ENCODE data around the gene CAMSAP2. TPM values are rescaled to one million over a fixed set of nuclear protein-coding genes. Genes with fewer than 3 reads are reported as not detected.

The CAMSAP2 gene
- polyA plus RNA-seq, 1 donor (not counting 4 experiments of a cell fraction or from before 2014, with no cell fraction given): 47.8 TPM

DNA sequence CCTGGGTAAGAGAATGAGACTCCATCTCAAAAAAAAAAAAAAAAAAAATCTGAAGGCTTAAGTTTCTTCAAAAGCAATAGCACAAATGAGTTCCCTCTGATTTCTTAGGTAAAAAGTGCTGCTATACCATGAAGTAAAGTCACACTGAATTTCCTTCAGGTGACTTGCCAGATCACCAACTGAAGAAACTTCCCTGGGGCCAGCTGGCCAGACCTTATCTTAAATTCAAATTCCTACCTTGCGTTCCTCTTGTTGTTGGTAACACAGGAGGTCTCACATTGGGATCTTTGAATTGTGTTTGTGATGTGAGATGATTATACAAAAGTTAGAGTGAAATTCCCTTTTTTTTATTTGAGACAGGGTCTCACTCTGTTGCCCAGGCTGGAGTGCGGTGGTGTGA, 167.8 kb downstream of the CAMSAP2 start:
- dilution Hi-C loops (cut with MboI; ENCODE audit: extremely low pct_ligation_motif_present, low sequenced_read_pairs): no loop called here
- peaks cover 34 to 36% of the 10 kb centered on the region in 2 experiments for H3K36me3 ChIP-seq (ENCODE audit: control insufficient read depth in 2 of 2, extremely low read depth in 1 of 2, insufficient read depth in 2 of 2, low read length in 2 of 2)
- no peak for FAIRE-seq

DNA sequence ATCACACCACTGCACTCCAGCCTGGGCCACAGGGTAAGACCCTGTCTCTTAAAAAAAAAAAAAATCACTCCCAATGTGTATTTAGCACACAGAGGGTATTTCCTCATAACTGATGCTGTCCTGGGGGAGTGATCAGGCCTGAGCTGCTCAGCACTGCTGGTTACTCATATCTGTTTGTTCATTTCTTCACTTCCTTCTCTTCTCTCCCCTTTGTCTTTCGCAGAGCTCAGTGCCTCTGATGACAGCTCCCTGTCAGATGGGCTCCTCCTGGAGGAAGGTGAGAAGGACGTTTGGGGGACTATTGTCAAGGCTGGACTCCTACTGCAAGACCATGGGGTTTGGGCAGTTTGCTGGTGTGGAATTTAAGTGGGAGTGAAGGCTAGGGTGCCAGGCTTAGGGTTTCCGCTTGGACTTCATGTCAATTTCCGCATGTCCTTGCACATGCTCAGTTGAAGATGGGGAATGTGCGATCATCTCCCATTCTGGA, 169.0 kb downstream of the CAMSAP2 start:
- dilution Hi-C loops (cut with MboI; ENCODE audit: extremely low pct_ligation_motif_present, low sequenced_read_pairs): no loop called here
- Histone ChIP-seq H4K20me1 (ENCODE audit: control insufficient read depth, extremely low read depth, insufficient read depth, low read length) (peaks cover 4% of the 10 kb centered on the region), H3K4me2 (ENCODE audit: control insufficient read depth, extremely low read depth, insufficient read depth, low read depth, low read length) (no peak overlapping the region), H3K4me1 (ENCODE audit: control insufficient read depth, extremely low read depth, insufficient read depth, low read length) (peaks cover 40% of the 10 kb centered on the region), H3K9me3 (ENCODE audit: control insufficient read depth, low read depth, low read length) (no peaks in the 10 kb centered on the region), H3K9ac (ENCODE audit: control insufficient read depth, extremely low read depth, insufficient read depth, low read length) (no peak overlapping the region), H3K4me3 (ENCODE audit: control insufficient read depth in 2 of 3, extremely low read depth in 1 of 3, insufficient read depth in 2 of 3, low read depth in 1 of 3, low read length in 3 of 3) (no peak overlapping the region), H3K9me1 (ENCODE audit: control insufficient read depth, extremely low read depth, insufficient read depth, low read length) (peaks cover 9% of the 10 kb centered on the region), H3K27ac (ENCODE audit: control insufficient read depth, insufficient read depth, low read length) (no peak overlapping the region), H3K79me2 (ENCODE audit: control insufficient read depth, insufficient read depth, low read length) (no peaks in the 10 kb centered on the region), H3K36me3 (ENCODE audit: control insufficient read depth in 2 of 2, extremely low read depth in 1 of 2, insufficient read depth in 2 of 2, low read length in 2 of 2) (peaks cover 30 to 31% of the 10 kb centered on the region in 2 experiments), H3K27me3 (ENCODE audit: control insufficient read depth, extremely low read depth, insufficient read depth, low read length) (no peaks in the 10 kb centered on the region), H2AFZ (ENCODE audit: control insufficient read depth, low read length) (no peak overlapping the region)
- DNase-seq (ENCODE audit: low read depth, low spot score) (no peak), FAIRE-seq (no peak)
- TF ChIP-seq, protein P1, sequence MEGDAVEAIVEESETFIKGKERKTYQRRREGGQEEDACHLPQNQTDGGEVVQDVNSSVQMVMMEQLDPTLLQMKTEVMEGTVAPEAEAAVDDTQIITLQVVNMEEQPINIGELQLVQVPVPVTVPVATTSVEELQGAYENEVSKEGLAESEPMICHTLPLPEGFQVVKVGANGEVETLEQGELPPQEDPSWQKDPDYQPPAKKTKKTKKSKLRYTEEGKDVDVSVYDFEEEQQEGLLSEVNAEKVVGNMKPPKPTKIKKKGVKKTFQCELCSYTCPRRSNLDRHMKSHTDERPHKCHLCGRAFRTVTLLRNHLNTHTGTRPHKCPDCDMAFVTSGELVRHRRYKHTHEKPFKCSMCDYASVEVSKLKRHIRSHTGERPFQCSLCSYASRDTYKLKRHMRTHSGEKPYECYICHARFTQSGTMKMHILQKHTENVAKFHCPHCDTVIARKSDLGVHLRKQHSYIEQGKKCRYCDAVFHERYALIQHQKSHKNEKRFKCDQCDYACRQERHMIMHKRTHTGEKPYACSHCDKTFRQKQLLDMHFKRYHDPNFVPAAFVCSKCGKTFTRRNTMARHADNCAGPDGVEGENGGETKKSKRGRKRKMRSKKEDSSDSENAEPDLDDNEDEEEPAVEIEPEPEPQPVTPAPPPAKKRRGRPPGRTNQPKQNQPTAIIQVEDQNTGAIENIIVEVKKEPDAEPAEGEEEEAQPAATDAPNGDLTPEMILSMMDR (optimal IDR thresholded peaks at IDR 0.05 in 1 of 3, IDR thresholded peaks at IDR 0.05 in 1 of 3, conservative IDR thresholded peaks at IDR 0.05 in 1 of 3; ENCODE audit: extremely low read depth in 1 of 3, insufficient read depth in 2 of 3, low read length in 3 of 3): no peak
- TF ChIP-seq EZH2 (IDR thresholded peaks at IDR 0.05; ENCODE audit: low read length): no peak

More for the DNA sequence above, 167.8 kb downstream of the CAMSAP2 start:
- TF ChIP-seq, protein P1 (optimal IDR thresholded peaks at IDR 0.05 in 1 of 3, IDR thresholded peaks at IDR 0.05 in 1 of 3, conservative IDR thresholded peaks at IDR 0.05 in 1 of 3; ENCODE audit: extremely low read depth in 1 of 3, insufficient read depth in 2 of 3, low read length in 3 of 3): no peak
- Histone ChIP-seq H3K27ac (ENCODE audit: control insufficient read depth, insufficient read depth, low read length) (no peak overlapping the region), H3K27me3 (ENCODE audit: control insufficient read depth, extremely low read depth, insufficient read depth, low read length) (no peaks in the 10 kb centered on the region), H3K9ac (ENCODE audit: control insufficient read depth, extremely low read depth, insufficient read depth, low read length) (no peak overlapping the region), H3K4me2 (ENCODE audit: control insufficient read depth, extremely low read depth, insufficient read depth, low read depth, low read length) (no peak overlapping the region), H3K4me1 (ENCODE audit: control insufficient read depth, extremely low read depth, insufficient read depth, low read length) (peaks cover 35% of the 10 kb centered on the region), H2AFZ (ENCODE audit: control insufficient read depth, low read length) (no peak overlapping the region), H4K20me1 (ENCODE audit: control insufficient read depth, extremely low read depth, insufficient read depth, low read length) (peaks cover 4% of the 10 kb centered on the region), H3K79me2 (ENCODE audit: control insufficient read depth, insufficient read depth, low read length) (no peaks in the 10 kb centered on the region), H3K4me3 (ENCODE audit: control insufficient read depth in 2 of 3, extremely low read depth in 1 of 3, insufficient read depth in 2 of 3, low read depth in 1 of 3, low read length in 3 of 3) (no peak overlapping the region), H3K9me1 (ENCODE audit: control insufficient read depth, extremely low read depth, insufficient read depth, low read length) (peaks cover 11% of the 10 kb centered on the region), H3K9me3 (ENCODE audit: control insufficient read depth, low read depth, low read length) (no peaks in the 10 kb centered on the region)
- DNase-seq (ENCODE audit: low read depth, low spot score): no peak

All from keratinocyte (primary cell).